LNCaP clone FGC (cell line): ENCODE data around the gene KRTAP10-4.
"Not testable (repeated sequence)": the region's sequence is repeated elsewhere in the genome, so short reads cannot be mapped to it uniquely, and the experiment has no call there.

Source experiments
- DNase-seq: peaks from one replicate; pipeline ENCODE4 v3.0.0-alpha.2; 2011; ENCODE audit warnings: low read depth
- H3K4me3 ChIP-seq: 2 replicates; pipeline ENCODE4 v1.5.1; 2011; ENCODE audit warnings: mild to moderate bottlenecking, low read depth, low read length, control low read depth
- TF ChIP-seq, protein P1 (sequence below): IDR thresholded peaks from 2 replicates; pipeline ENCODE4 v1.5.1; 2012; ENCODE audit warnings: mild to moderate bottlenecking; ENCODE audit not compliant: control insufficient read depth, insufficient read depth; ENCODE audit errors: extremely low read depth

KRTAP10-4 gene, protein sequence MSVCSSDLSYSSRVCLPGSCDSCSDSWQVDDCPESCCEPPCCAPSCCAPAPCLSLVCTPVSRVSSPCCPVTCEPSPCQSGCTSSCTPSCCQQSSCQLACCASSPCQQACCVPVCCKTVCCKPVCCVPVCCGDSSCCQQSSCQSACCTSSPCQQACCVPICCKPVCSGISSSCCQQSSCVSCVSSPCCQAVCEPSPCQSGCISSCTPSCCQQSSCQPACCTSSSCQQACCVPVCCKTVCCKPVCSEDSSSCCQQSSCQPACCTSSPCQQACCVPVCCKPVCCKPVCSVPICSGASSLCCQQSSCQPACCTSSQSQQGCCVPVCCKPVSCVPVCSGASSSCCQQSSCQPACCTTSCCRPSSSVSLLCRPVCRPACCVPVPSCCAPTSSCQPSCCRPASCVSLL

DNA sequence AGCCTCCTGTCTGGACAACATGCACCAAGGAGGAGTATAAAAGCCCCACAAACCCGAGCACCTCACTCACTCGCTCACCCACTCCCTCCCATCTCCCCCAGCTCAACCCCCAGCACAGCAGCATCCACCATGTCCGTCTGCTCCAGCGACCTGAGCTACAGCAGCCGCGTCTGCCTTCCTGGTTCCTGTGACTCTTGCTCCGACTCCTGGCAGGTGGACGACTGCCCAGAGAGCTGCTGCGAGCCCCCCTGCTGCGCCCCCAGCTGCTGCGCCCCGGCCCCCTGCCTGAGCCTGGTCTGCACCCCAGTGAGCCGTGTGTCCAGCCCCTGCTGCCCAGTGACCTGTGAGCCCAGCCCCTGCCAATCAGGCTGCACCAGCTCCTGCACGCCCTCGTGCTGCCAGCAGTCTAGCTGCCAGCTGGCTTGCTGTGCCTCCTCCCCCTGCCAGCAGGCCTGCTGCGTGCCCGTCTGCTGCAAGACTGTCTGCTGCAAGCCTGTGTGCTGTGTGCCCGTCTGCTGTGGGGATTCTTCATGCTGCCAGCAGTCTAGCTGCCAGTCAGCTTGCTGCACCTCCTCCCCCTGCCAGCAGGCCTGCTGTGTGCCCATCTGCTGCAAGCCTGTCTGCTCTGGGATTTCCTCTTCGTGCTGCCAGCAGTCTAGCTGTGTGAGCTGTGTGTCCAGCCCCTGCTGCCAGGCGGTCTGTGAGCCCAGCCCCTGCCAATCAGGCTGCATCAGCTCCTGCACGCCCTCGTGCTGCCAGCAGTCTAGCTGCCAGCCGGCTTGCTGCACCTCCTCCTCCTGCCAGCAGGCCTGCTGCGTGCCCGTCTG, at the start of gene KRTAP10-4:
Gene KRTAP10-4, plus strand, starts transcription at position 100 of the 827 bp plus-strand sequence. Its CDS starts 30 bp downstream, at position 130.
- H3K4me3 ChIP-seq, DNase-seq: not testable (repeated sequence)

DNA sequence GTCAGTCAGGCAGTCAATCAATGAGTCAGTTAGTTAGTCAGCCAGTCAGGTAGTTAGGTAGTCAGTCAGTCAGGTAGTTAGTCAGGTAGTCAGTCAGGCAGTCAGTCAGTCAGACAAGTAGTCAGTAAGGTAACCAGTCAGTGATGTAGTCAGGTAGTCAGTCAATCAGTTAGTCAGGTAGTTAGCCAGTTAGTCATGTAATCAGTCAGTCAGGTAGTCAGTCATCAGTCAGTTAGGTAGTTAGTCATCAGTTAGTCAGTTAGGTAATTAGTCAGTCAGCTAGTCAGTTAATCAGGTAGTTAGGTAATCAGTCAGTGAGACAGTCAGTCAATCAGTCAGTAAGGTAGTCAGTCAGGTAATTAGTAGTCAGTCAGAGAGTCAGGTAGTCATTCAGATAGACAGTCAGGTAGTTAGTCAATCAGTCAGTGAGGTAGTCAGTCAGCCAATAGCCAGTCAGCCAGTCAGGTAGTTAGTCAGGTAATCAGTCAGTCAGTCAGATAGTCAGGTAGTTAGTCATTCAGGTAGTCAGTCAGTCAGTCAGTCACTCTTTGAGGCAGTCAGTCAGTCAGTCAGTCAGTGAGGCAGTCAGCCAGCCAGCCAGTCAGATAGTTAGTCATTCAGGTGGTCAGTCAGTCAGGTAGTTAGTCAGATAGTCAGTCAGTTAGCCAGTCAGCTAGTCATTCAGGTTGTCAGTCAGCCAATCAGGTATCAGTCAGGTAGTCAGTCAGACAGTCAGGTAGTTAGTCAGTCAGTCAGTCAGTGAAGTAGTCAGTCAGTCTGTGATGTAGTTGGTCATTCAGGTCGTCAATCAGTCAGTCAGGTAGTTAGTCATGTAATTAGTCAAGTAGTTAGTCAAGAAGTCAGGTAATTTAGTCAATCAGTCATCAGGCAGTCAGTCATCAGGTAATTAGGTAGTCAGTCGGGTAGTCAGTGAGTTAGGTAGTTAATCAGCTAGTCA, 48.8 kb upstream of the KRTAP10-4 start:
- DNase-seq = no peak
- no peak overlapping the region for H3K4me3 ChIP-seq
- TF ChIP-seq, protein P1, sequence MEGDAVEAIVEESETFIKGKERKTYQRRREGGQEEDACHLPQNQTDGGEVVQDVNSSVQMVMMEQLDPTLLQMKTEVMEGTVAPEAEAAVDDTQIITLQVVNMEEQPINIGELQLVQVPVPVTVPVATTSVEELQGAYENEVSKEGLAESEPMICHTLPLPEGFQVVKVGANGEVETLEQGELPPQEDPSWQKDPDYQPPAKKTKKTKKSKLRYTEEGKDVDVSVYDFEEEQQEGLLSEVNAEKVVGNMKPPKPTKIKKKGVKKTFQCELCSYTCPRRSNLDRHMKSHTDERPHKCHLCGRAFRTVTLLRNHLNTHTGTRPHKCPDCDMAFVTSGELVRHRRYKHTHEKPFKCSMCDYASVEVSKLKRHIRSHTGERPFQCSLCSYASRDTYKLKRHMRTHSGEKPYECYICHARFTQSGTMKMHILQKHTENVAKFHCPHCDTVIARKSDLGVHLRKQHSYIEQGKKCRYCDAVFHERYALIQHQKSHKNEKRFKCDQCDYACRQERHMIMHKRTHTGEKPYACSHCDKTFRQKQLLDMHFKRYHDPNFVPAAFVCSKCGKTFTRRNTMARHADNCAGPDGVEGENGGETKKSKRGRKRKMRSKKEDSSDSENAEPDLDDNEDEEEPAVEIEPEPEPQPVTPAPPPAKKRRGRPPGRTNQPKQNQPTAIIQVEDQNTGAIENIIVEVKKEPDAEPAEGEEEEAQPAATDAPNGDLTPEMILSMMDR = no peak

DNA sequence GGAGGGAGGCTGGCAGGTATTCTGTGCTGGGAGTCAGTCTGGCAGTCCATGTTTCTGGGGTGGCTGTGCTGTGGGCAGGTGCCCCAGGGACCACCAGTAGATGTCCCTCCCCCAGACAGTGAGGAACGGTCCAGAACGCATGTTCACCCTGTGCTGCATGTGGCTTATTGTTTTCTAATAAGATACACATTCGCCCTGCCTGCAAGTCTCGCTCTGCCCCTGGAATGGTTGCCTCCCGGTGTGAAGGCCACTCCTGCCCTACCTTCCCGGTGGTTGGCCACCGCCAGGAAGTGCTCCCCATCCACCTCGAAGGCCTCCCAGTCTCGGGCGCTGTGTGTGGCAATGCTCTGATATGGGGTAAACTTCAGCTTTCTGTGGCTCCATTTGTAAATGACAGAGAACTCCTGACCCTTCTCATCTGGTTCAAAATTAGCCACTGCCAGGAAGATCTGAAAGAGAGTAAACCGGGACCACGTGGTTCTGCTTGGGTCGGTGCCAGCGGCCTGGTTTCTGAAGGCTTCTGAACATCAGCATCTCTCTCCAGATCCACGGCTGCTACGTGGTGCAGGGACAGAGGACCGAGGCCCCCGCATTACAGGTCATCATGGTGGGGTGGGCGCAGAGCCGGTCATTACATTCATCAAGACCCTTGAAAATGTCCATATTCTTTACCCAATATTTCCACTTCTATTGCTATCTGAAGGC, 48.0 kb upstream of the KRTAP10-4 start:
- H3K4me3 ChIP-seq = no peak overlapping the region
- DNase-seq = no peak
- TF ChIP-seq, protein P1 = no peak

DNA sequence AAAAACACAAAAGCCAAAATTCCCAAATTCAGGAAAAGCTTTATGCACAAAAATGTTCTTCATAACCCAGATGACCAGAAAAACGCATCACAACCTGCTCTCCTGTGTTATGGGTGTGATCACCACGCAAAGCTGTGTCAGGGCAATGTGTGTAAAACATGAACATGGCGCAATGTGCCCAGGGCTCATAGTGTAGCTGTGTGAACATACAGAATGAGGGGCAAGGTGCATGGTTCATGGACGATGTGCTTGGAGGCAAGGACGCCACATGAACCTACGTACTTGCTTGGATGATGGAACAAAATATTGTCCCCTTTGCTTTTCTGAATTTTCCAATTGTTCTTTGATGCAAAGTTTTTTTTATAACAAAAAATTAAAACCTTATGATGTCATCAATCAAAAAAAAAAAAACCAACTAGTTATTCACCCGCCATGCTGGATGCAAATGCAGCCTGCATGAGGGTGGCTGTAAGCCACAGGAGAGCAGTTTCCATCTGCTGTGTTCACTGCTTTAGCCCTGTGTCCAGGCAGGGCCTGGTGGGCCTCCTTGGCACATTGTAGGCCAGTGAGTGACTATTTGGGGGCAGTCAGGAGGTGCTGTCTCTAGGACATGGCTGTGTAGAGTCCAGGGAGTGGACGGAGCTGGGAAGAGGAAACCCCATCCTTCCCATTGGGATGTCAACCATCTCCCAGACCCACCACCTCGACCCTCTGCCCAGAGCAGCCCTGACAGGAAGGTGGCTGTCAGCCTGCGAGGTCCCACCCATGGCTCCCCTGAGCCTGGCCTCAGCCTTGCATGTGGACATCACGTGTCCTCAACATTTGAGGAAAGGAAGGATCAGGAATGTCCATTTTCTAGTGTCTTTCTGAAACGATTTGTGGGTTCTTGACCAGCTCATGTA, 47.2 kb upstream of the KRTAP10-4 start:
- TF ChIP-seq, protein P1 = no peak
- H3K4me3 ChIP-seq = no peak overlapping the region
- no peak for DNase-seq

DNA sequence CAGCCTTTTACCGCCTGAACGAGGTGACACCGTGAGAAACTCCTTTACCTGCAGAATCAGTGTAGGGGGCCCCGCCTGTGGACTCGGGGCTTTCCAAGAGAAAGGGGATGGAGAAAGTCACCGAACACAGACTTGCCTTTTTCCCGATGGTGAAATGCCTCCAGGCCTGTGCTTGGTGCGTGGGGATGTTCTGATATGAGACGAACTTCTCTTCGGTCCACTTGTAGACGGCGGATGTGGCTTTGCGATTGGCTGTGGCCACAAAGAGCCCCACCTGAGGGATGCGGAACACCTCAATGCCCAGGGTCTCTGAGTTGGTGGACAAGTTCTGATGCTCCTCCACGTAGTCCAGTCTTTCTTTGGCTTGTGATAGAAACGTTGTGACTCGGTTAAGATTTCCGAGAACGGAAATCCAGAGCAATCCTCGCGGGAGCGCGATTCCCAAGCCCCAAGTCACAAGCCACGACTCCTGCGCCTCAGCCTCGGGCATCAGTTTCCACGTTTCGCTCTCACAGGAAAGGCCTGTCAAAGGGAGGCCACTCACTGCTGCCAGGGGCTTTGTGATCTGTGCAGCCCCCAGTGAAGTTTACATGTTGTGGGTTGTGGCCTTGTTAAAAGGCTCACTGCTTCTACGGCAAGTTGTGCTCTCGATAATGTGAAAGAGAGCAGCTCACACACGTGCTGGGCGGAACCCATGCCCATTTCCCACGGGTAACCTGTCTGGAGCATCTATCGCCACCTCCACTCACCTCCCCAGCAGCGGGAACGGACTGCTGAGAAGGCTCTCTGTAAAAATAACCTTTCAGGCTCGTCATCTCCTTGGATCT, 46.2 kb upstream of the KRTAP10-4 start:
- no peak for DNase-seq
- no peak overlapping the region for H3K4me3 ChIP-seq
- TF ChIP-seq, protein P1 = no peak
